ENCODE data around the gene DES. TPM values are rescaled to one million over a fixed set of nuclear protein-coding genes. Genes with fewer than 3 reads are reported as not detected.

Gene DES
- total and polyA plus RNA-seq, 9 of the 15 experiments (the other 6 are each of a cell fraction or from before 2014, with no cell fraction given), result 2.5 to 58.9 (median 21.9) TPM

DNA sequence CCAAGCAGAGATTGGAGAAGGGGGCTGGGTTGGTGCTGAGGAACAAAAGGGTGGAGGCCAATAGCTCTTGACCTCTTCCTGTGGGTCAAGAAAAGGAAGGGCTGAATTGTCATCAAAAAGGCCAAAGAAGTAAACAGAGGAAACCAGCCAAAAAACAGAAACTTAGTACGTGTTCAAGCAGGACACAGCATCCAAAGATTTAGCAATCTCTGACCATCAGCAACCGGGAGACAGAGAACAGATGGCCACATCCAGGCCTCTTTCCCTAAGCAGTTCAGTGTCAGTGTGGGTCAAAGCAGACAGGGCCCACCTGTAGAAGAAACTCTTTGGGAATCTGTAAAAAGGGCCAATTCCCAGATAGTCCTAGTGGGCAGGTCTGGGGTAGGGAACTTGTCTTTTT lies 33.3 kb upstream of the DES start:
- POLR2A ChIA-PET, result no interaction called here
- TF ChIP-seq SRSF3 (IDR thresholded peaks at IDR 0.05; ENCODE audit: insufficient read depth, low read length) (no peak), HLTF (IDR thresholded peaks at IDR 0.05) (no peak), BRCA1 (IDR thresholded peaks at IDR 0.05) (no peak), BRCA1 (CRISPR knock-in tag; IDR thresholded peaks at IDR 0.05) (no peak)
- no peak overlapping the region for H3K4me3 ChIP-seq
- no peak overlapping the region for H2AFZ ChIP-seq (ENCODE audit: low read depth, low read length)
- no peaks in the 10 kb centered on the region for H3K27me3 ChIP-seq (ENCODE audit: control insufficient read depth in 2 of 2, insufficient read depth in 2 of 2, low read length in 2 of 2)
- H3K4me1 ChIP-seq (replicated peaks in 1 of 2; ENCODE audit: control insufficient read depth in 2 of 2, insufficient read depth in 2 of 2, low read length in 2 of 2), result peaks cover 15 to 37% of the 10 kb centered on the region in 2 experiments; a peak in 4 of 5 replicates
- in situ Hi-C loops (cut with MboI), result no loop called here
- peaks cover 62% of the 10 kb centered on the region; the same call in 2 of the 3 replicates for H3K36me3 ChIP-seq (ENCODE audit: control insufficient read depth, insufficient read depth, low read length)
- no peak overlapping the region for H3K4me2 ChIP-seq (ENCODE audit: insufficient read depth, low read length)
- 100% methylated on average over 2 of the region's 2 CpGs for WGBS (ENCODE audit: insufficient coverage, low coverage, missing lambda C conversion rate)
- H3K9me1 ChIP-seq (ENCODE audit: control insufficient read depth, insufficient read depth, low read length), result peaks cover 8% of the 10 kb centered on the region
- DNase-seq (ENCODE audit: extremely low read depth in 1 of 4, low spot score in 3 of 4), result no peak
- intact Hi-C loops (cut with micrococcal nuclease), result no loop called here
- CTCF ChIA-PET (ENCODE audit: low intra/inter-chr PET ratio), result no interaction called here
- no peaks in the 10 kb centered on the region for H4K20me1 ChIP-seq (replicated peaks; ENCODE audit: control insufficient read depth, insufficient read depth, low read length)
- no TSS peak for BruUV-seq (replicated peaks)
- H3K79me2 ChIP-seq (ENCODE audit: control insufficient read depth, insufficient read depth, low read length), result peaks cover 10% of the 10 kb centered on the region
- H3K9me3 ChIP-seq (replicated peaks; ENCODE audit: control insufficient read depth, insufficient read depth, low read depth, low read length), result no peaks in the 10 kb centered on the region
- H3K27ac ChIP-seq (ENCODE audit: extremely low read depth, low read depth, low read length), result no peak overlapping the region
- H3K9ac ChIP-seq (ENCODE audit: insufficient read depth in 1 of 2, low read depth in 2 of 2, low read length in 2 of 2), result no peak overlapping the region
- ATAC-seq, result no peak
- no peak for FAIRE-seq

DNA sequence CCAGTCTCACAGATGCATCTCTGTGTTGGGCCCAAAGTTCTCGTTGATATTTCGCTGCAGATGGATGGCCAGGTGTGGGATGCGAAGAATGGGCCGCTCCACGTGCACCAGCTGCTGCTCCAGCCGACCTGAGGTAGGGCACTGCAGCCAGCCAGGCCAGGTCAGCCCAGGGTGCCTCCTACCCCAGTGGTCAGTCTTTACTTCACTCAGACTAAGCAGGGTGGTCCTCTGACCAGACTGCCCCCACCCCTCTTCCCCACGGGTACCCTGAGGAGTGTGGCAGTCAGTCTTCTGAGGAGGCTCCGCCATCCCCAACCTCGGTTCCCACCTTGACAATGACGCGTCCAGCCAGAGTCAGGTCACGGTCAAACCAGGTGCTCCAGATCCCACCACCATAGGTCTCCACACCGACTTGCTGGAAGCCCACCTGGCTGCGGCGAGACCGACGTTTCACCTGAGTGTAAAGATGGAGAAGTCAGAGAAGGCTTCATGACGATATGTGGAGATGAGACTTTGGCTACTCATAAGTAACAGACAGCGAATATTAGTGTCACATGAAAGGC lies 32.1 kb upstream of the DES start:
- no peak overlapping the region for H2AFZ ChIP-seq (ENCODE audit: low read depth, low read length)
- in situ Hi-C loops (cut with MboI) (no loop called here), intact Hi-C loops (cut with micrococcal nuclease) (no loop called here)
- no peak overlapping the region for H3K27ac ChIP-seq (ENCODE audit: extremely low read depth, low read depth, low read length)
- H3K4me2 ChIP-seq (ENCODE audit: insufficient read depth, low read length), result peak overlapping the region; percentile 85; the same call in 1 of the 2 replicates
- H3K4me3 ChIP-seq, result no peak overlapping the region
- ATAC-seq (no peak), FAIRE-seq (no peak), DNase-seq (ENCODE audit: extremely low read depth in 1 of 4, low spot score in 3 of 4) (no peak)
- H3K4me1 ChIP-seq (replicated peaks in 1 of 2; ENCODE audit: control insufficient read depth in 2 of 2, insufficient read depth in 2 of 2, low read length in 2 of 2), result peaks cover 17 to 37% of the 10 kb centered on the region in 2 experiments; a peak in 4 of 5 replicates
- H3K9me1 ChIP-seq (ENCODE audit: control insufficient read depth, insufficient read depth, low read length), result peaks cover 10% of the 10 kb centered on the region
- CTCF ChIA-PET (ENCODE audit: low intra/inter-chr PET ratio), result no interaction called here
- BruUV-seq (replicated peaks), result no TSS peak
- 97% methylated on average over 8 of the region's 19 CpGs for WGBS (ENCODE audit: insufficient coverage, low coverage, missing lambda C conversion rate)
- POLR2A ChIA-PET, result interaction anchor here (0.9 kb wide), 1 partner anchor 17 kb away, joined by 5 read pairs; no protein-coding TSS in a partner anchor
- peaks cover 10% of the 10 kb centered on the region for H3K79me2 ChIP-seq (ENCODE audit: control insufficient read depth, insufficient read depth, low read length)
- TF ChIP-seq, protein P1, sequence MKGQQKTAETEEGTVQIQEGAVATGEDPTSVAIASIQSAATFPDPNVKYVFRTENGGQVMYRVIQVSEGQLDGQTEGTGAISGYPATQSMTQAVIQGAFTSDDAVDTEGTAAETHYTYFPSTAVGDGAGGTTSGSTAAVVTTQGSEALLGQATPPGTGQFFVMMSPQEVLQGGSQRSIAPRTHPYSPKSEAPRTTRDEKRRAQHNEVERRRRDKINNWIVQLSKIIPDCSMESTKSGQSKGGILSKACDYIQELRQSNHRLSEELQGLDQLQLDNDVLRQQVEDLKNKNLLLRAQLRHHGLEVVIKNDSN (CRISPR knock-in tag; IDR thresholded peaks at IDR 0.05), result no peak
- TF ChIP-seq KDM4B (IDR thresholded peaks at IDR 0.05; ENCODE audit: borderline replicate concordance in 2 of 2, low read depth in 1 of 2) (no peak), ZKSCAN3 (CRISPR knock-in tag; IDR thresholded peaks at IDR 0.05) (no peak), RBFOX2 (IDR thresholded peaks at IDR 0.05; ENCODE audit: low read depth, low read length) (peak; percentile 36; the same call in 1 of the 2 replicates), SMARCE1 (IDR thresholded peaks at IDR 0.05) (no peak), POLR2AphosphoS5 (IDR thresholded peaks at IDR 0.05; ENCODE audit: control insufficient read depth, insufficient read depth, low read depth, low read length) (no peak), MYBL2 (IDR thresholded peaks at IDR 0.05; ENCODE audit: low read depth) (no peak), MYBL2 (CRISPR knock-in tag; IDR thresholded peaks at IDR 0.05; ENCODE audit: borderline replicate concordance) (no peak)
- H3K27me3 ChIP-seq (ENCODE audit: control insufficient read depth in 2 of 2, insufficient read depth in 2 of 2, low read length in 2 of 2), result no peaks in the 10 kb centered on the region
- no peaks in the 10 kb centered on the region for H3K9me3 ChIP-seq (replicated peaks; ENCODE audit: control insufficient read depth, insufficient read depth, low read depth, low read length)
- H3K36me3 ChIP-seq (ENCODE audit: control insufficient read depth, insufficient read depth, low read length), result peaks cover 55% of the 10 kb centered on the region; the same call in 2 of the 3 replicates
- H4K20me1 ChIP-seq (replicated peaks; ENCODE audit: control insufficient read depth, insufficient read depth, low read length), result no peaks in the 10 kb centered on the region
- H3K9ac ChIP-seq (ENCODE audit: insufficient read depth in 1 of 2, low read depth in 2 of 2, low read length in 2 of 2), result peak overlapping the region in 1 of 2 experiments; percentile 64; a peak in 1 of 4 replicates

All from K562 (cell line).